SK-N-SH (cell line): Measurements from ENCODE around the gene FSHR.

ENCODE experiments used
- CTCF ChIP-seq: fragments of 200-600 bp; sonication (generic); IDR thresholded peaks from 2 replicates; pipeline ENCODE4 v1.6.1; 2017; ENCODE audit warnings: antibody characterized with exemption, mild to moderate bottlenecking, moderate library complexity
- ELF1 ChIP-seq: IDR thresholded peaks from 2 replicates; pipeline ENCODE4 v1.4.0; 2012
- POLR2AphosphoS5 ChIP-seq: IDR thresholded peaks from 2 replicates; pipeline ENCODE4 v1.6.1; 2012; ENCODE audit warnings: low read depth, low read length
- RCOR1 ChIP-seq: fragments of 150-350 bp; IDR thresholded peaks from 2 replicates; pipeline ENCODE4 v1.6.1; 2017; ENCODE audit warnings: antibody characterized with exemption, low read length
- TAF1 ChIP-seq: IDR thresholded peaks from 2 replicates; pipeline ENCODE4 v1.6.1; 2012; ENCODE audit warnings: low read depth, mild to moderate bottlenecking, low read length, moderate library complexity, borderline replicate concordance
- YY1 ChIP-seq: IDR thresholded peaks from 2 replicates; pipeline ENCODE4 v1.4.0; 2012; ENCODE audit warnings: low read depth, mild to moderate bottlenecking
- ZBTB33 ChIP-seq: IDR thresholded peaks from 2 replicates; pipeline ENCODE4 v1.4.0; 2012; ENCODE audit warnings: low read depth, borderline replicate concordance

GRCh38 chr2:48952143-48952542 is 202.2 kb downstream of the FSHR start:
- TF ChIP-seq CTCF (no peak), TAF1 (no peak), RCOR1 (peak; percentile 68), POLR2AphosphoS5 (no peak), ZBTB33 (no peak), YY1 (no peak), ELF1 (no peak)
